ENCODE results near the gene CPEB1. TPM values are rescaled to one million over a fixed set of nuclear protein-coding genes. Genes with fewer than 3 reads are reported as not detected.

CPEB1 gene
- total and polyA plus RNA-seq, 2 of the 13 experiments (the other 11 are each of a cell fraction or from before 2014, with no cell fraction given), result 0.03 to 0.07 TPM

DNA sequence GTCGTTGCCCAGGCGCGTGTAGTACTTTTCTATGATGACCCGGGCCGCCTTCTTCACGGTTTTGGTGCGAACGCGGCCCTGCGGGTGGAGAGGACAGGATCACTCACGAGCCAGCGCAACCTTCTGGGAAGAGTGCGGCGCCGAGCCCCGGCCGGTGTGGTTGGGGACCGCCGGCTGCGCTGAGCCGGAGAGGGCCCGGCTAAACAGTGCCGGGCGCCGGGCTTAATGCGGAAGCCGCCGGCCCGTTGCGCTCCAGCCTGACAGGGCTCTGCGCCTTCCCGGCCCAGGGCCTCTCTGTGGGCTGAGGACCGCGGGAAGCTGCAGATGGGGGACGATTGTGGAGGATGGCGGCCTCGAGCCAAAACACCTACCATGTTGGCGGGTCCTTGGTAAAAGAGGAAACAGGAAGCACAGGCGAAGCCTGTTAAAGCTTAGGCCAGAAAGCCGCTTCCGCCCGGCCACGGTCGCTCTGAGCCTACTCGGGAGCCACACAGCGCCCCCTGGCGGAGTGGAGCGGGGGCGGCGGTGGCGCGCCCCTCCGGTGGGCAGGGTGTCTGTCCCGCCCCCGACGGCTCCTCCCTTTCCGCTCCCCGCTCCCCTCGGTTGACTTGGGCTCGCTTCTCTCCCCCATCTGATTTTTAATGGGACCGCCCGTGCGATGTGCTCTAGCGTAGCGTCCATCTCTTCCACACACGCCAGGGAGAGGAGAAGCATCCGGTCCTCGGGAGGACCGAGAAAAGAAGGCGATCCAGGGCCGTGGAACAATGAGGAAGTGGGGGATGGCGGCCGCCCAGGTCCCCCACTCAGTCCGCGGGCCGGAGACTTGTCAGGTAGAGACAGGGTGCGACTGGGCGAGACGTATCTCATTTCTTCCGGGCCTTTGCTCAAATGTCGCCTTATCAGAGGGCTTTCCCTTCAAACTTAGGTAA lies 106.8 kb downstream of the CPEB1 start, which contains the start of gene RPS17 (continued):
- TF ChIP-seq, protein P1, sequence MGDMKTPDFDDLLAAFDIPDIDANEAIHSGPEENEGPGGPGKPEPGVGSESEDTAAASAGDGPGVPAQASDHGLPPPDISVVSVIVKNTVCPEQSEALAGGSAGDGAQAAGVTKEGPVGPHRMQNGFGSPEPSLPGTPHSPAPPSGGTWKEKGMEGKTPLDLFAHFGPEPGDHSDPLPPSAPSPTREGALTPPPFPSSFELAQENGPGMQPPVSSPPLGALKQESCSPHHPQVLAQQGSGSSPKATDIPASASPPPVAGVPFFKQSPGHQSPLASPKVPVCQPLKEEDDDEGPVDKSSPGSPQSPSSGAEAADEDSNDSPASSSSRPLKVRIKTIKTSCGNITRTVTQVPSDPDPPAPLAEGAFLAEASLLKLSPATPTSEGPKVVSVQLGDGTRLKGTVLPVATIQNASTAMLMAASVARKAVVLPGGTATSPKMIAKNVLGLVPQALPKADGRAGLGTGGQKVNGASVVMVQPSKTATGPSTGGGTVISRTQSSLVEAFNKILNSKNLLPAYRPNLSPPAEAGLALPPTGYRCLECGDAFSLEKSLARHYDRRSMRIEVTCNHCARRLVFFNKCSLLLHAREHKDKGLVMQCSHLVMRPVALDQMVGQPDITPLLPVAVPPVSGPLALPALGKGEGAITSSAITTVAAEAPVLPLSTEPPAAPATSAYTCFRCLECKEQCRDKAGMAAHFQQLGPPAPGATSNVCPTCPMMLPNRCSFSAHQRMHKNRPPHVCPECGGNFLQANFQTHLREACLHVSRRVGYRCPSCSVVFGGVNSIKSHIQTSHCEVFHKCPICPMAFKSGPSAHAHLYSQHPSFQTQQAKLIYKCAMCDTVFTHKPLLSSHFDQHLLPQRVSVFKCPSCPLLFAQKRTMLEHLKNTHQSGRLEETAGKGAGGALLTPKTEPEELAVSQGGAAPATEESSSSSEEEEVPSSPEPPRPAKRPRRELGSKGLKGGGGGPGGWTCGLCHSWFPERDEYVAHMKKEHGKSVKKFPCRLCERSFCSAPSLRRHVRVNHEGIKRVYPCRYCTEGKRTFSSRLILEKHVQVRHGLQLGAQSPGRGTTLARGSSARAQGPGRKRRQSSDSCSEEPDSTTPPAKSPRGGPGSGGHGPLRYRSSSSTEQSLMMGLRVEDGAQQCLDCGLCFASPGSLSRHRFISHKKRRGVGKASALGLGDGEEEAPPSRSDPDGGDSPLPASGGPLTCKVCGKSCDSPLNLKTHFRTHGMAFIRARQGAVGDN (CRISPR knock-in tag; IDR thresholded peaks at IDR 0.05), result peak; percentile 75
- TF ChIP-seq ZNF121 (CRISPR knock-in tag; IDR thresholded peaks at IDR 0.05) (no peak; the same call in 1 of the 2 replicates), ZNF263 (CRISPR knock-in tag; IDR thresholded peaks at IDR 0.05) (0 out of 2 replicates have a peak, but pooled peaks have one; percentile 48), NRL (CRISPR knock-in tag; IDR thresholded peaks at IDR 0.05; ENCODE audit: borderline replicate concordance) (0 out of 2 replicates have a peak, but pooled peaks have one; percentile 4), ZBTB7B (CRISPR knock-in tag; IDR thresholded peaks at IDR 0.05) (peak; percentile 91), NCOA2 (CRISPR knock-in tag; IDR thresholded peaks at IDR 0.05) (peak; percentile 39; the same call in 1 of the 2 replicates), HMG20A (CRISPR knock-in tag; IDR thresholded peaks at IDR 0.05; ENCODE audit: borderline replicate concordance) (no peak), XBP1 (CRISPR knock-in tag; IDR thresholded peaks at IDR 0.05) (peak; percentile 92), DNMT1 (CRISPR knock-in tag; IDR thresholded peaks at IDR 0.05) (peak; percentile 84; the same call in 1 of the 2 replicates), ZNF616 (CRISPR knock-in tag; IDR thresholded peaks at IDR 0.05; ENCODE audit: low read depth) (no peak)
- TF ChIP-seq, protein P2, sequence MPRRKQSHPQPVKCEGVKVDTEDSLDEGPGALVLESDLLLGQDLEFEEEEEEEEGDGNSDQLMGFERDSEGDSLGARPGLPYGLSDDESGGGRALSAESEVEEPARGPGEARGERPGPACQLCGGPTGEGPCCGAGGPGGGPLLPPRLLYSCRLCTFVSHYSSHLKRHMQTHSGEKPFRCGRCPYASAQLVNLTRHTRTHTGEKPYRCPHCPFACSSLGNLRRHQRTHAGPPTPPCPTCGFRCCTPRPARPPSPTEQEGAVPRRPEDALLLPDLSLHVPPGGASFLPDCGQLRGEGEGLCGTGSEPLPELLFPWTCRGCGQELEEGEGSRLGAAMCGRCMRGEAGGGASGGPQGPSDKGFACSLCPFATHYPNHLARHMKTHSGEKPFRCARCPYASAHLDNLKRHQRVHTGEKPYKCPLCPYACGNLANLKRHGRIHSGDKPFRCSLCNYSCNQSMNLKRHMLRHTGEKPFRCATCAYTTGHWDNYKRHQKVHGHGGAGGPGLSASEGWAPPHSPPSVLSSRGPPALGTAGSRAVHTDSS (CRISPR knock-in tag; conservative IDR thresholded peaks at IDR 0.05), result 0 out of 2 replicates have a peak, but pooled peaks have one; percentile 49
- TF ChIP-seq, protein P3, sequence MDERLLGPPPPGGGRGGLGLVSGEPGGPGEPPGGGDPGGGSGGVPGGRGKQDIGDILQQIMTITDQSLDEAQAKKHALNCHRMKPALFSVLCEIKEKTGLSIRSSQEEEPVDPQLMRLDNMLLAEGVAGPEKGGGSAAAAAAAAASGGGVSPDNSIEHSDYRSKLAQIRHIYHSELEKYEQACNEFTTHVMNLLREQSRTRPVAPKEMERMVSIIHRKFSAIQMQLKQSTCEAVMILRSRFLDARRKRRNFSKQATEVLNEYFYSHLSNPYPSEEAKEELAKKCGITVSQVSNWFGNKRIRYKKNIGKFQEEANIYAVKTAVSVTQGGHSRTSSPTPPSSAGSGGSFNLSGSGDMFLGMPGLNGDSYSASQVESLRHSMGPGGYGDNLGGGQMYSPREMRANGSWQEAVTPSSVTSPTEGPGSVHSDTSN (CRISPR knock-in tag; IDR thresholded peaks at IDR 0.05), result no peak
- TF ChIP-seq, protein P4, sequence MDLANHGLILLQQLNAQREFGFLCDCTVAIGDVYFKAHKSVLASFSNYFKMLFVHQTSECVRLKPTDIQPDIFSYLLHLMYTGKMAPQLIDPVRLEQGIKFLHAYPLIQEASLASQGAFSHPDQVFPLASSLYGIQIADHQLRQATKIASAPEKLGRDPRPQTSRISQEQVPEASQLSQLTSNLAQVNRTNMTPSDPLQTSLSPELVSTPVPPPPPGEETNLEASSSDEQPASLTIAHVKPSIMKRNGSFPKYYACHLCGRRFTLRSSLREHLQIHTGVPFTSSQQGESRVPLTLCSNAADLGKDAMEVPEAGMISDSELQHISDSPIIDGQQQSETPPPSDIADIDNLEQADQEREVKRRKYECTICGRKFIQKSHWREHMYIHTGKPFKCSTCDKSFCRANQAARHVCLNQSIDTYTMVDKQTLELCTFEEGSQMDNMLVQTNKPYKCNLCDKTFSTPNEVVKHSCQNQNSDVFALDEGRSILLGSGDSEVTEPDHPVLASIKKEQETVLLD (CRISPR knock-in tag; IDR thresholded peaks at IDR 0.05; ENCODE audit: low read depth), result peak; percentile 46; the same call in 1 of the 2 replicates
- TF ChIP-seq, protein P5, sequence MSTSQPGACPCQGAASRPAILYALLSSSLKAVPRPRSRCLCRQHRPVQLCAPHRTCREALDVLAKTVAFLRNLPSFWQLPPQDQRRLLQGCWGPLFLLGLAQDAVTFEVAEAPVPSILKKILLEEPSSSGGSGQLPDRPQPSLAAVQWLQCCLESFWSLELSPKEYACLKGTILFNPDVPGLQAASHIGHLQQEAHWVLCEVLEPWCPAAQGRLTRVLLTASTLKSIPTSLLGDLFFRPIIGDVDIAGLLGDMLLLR (CRISPR knock-in tag; IDR thresholded peaks at IDR 0.05), result peak; percentile 54; the same call in 1 of the 2 replicates
- TF ChIP-seq, protein P6, sequence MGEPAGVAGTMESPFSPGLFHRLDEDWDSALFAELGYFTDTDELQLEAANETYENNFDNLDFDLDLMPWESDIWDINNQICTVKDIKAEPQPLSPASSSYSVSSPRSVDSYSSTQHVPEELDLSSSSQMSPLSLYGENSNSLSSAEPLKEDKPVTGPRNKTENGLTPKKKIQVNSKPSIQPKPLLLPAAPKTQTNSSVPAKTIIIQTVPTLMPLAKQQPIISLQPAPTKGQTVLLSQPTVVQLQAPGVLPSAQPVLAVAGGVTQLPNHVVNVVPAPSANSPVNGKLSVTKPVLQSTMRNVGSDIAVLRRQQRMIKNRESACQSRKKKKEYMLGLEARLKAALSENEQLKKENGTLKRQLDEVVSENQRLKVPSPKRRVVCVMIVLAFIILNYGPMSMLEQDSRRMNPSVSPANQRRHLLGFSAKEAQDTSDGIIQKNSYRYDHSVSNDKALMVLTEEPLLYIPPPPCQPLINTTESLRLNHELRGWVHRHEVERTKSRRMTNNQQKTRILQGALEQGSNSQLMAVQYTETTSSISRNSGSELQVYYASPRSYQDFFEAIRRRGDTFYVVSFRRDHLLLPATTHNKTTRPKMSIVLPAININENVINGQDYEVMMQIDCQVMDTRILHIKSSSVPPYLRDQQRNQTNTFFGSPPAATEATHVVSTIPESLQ (CRISPR knock-in tag; conservative IDR thresholded peaks at IDR 0.05), result peak; percentile 72; the same call in 1 of the 2 replicates

Measured in HepG2 (cell line).